Liver (tissue), 3 donors: ENCODE results near the gene CXCL6.

Experiments used
- FOXA1 ChIP-seq: IDR thresholded peaks from 2 replicates; pipeline ENCODE4 v1.6.1; 2016; ENCODE audit warnings: antibody characterized with exemption
- HNF4G ChIP-seq: IDR thresholded peaks from 2 replicates; pipeline ENCODE4 v1.6.1; 2016; ENCODE audit warnings: antibody characterized with exemption
- NR2F2 ChIP-seq: IDR thresholded peaks from 2 replicates; pipeline ENCODE4 v1.6.1; 2016; ENCODE audit warnings: antibody characterized with exemption
- RAD21 ChIP-seq, 2 donors: IDR thresholded peaks; 2 replicates each; pipeline ENCODE4 v1.6.1; 2016; ENCODE audit warnings: antibody characterized with exemption in 2 of 2, mild to moderate bottlenecking in 2 of 2
- REST ChIP-seq: IDR thresholded peaks from 2 replicates; pipeline ENCODE4 v1.6.1; 2016; ENCODE audit warnings: antibody characterized with exemption, mild to moderate bottlenecking
- SP1 ChIP-seq: IDR thresholded peaks from 2 replicates; pipeline ENCODE4 v1.6.1; 2018; ENCODE audit warnings: antibody characterized with exemption, mild to moderate bottlenecking
- TAF1 ChIP-seq: conservative IDR thresholded peaks from 2 replicates; pipeline ENCODE4 v1.6.1; 2016; ENCODE audit warnings: antibody characterized with exemption, mild to moderate bottlenecking
- TF ChIP-seq, protein P1 (sequence below): fragments of 150-350 bp; IDR thresholded peaks from 2 replicates; pipeline ENCODE4 v1.5.1; 2017; ENCODE audit warnings: improper control_type of control experiment, low read depth, low read length; ENCODE audit not compliant: missing input control
- TF ChIP-seq, protein P2 (sequence below): IDR thresholded peaks from 2 replicates; pipeline ENCODE4 v1.6.1; 2016; ENCODE audit warnings: antibody characterized with exemption
- donor health status: healthy.
- donor health status: healthy.

DNA sequence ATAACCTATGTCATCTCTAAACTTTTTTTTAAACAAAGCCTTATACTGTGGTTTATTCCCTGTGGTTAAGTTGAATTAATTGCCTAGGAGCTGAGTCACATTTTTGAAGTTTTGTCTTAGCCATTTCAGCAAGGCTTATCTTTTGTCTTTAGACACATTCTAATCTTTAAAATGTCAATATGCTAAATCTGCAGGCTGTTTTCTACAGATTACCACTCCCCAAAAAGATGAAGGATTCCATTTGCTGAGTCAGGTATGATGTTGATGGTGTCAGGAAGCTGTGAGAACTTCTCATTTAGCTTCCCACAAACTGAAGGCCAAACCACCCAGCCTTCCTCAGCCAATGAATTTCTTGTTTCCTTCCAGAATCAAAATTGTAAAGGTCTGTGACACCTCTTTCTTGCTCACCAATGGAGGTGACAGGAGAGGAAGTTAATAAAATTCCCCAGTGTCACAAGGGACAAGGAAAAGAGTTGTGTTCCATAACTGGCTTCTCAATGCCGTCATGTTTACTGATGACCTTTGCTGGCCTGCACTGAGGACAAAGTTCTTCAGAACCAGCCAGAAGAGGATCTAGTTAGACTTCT lies 3.7 kb upstream of the CXCL6 start:
- TF ChIP-seq TAF1 (no peak), SP1 (no peak), REST (no peak), NR2F2 (no peak), RAD21 (IDR thresholded peaks at IDR 0.05) (no peak), FOXA1 (no peak), HNF4G (no peak)
- TF ChIP-seq, protein P1, sequence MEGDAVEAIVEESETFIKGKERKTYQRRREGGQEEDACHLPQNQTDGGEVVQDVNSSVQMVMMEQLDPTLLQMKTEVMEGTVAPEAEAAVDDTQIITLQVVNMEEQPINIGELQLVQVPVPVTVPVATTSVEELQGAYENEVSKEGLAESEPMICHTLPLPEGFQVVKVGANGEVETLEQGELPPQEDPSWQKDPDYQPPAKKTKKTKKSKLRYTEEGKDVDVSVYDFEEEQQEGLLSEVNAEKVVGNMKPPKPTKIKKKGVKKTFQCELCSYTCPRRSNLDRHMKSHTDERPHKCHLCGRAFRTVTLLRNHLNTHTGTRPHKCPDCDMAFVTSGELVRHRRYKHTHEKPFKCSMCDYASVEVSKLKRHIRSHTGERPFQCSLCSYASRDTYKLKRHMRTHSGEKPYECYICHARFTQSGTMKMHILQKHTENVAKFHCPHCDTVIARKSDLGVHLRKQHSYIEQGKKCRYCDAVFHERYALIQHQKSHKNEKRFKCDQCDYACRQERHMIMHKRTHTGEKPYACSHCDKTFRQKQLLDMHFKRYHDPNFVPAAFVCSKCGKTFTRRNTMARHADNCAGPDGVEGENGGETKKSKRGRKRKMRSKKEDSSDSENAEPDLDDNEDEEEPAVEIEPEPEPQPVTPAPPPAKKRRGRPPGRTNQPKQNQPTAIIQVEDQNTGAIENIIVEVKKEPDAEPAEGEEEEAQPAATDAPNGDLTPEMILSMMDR, result no peak
- TF ChIP-seq, protein P2, sequence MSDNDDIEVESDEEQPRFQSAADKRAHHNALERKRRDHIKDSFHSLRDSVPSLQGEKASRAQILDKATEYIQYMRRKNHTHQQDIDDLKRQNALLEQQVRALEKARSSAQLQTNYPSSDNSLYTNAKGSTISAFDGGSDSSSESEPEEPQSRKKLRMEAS, result no peak
